Measurements from ENCODE around the gene RRBP1. TPM values are rescaled to one million over a fixed set of nuclear protein-coding genes. Genes with fewer than 3 reads are reported as not detected.

The RRBP1 gene
- total RNA-seq, 3 donors from 2014 or later: 210 to 402 (median 377) TPM

DNA sequence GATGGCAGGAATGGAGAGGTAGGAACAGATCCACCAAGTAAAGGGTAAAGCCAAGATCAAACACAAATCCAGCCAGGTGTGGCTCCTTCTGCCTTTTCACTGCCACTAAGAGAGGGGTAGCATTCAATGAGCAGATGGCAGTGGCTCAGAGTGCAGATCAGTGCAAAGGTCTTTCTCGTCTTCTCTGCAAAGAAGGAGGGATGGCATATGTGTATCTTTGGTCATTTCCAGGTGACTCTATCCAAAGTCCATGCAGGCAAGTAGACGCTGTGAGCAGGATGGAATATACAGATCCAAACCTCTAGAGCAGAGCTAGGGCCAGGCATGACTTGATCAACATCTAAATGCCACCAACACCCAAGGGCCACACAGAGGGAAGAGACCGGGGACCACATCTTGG is 24.6 kb upstream of the RRBP1 start:
- no peak overlapping the region for H3K4me3 ChIP-seq
- peaks cover 6% of the 10 kb centered on the region for H3K4me1 ChIP-seq (ENCODE audit: low read depth)
- no peaks in the 10 kb centered on the region for H3K9me3 ChIP-seq
- intact Hi-C loops (cut with DNase I, micrococcal nuclease): no loop called here
- DNase-seq (no peak), ATAC-seq (no peak)
- H3K36me3 ChIP-seq (ENCODE audit: low read depth): no peaks in the 10 kb centered on the region
- TF ChIP-seq, protein P1, sequence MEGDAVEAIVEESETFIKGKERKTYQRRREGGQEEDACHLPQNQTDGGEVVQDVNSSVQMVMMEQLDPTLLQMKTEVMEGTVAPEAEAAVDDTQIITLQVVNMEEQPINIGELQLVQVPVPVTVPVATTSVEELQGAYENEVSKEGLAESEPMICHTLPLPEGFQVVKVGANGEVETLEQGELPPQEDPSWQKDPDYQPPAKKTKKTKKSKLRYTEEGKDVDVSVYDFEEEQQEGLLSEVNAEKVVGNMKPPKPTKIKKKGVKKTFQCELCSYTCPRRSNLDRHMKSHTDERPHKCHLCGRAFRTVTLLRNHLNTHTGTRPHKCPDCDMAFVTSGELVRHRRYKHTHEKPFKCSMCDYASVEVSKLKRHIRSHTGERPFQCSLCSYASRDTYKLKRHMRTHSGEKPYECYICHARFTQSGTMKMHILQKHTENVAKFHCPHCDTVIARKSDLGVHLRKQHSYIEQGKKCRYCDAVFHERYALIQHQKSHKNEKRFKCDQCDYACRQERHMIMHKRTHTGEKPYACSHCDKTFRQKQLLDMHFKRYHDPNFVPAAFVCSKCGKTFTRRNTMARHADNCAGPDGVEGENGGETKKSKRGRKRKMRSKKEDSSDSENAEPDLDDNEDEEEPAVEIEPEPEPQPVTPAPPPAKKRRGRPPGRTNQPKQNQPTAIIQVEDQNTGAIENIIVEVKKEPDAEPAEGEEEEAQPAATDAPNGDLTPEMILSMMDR (IDR thresholded peaks at IDR 0.05): no peak

DNA sequence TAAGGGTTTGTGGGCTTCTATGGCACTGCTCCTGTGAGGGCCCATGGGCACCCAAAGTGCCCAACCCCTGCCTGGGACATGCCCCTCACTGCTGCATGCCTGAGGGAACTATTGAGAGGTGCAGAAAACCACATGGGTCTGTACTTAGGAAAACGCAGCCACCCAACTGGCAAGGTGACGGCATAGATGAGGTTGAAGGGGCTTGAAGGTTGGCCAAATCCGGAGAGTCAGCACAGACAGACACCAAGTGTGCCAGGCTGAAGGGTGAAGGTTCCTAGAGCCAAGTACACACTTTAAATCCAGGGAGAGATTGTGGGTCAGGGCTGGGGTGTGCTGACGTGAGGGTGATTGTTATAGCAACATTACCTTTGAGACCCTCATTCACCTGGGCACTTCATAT is 23.9 kb upstream of the RRBP1 start:
- TF ChIP-seq, protein P1 (IDR thresholded peaks at IDR 0.05): no peak
- Histone ChIP-seq H3K9me3 (no peaks in the 10 kb centered on the region), H3K36me3 (ENCODE audit: low read depth) (no peaks in the 10 kb centered on the region), H3K4me3 (no peak overlapping the region), H3K4me1 (ENCODE audit: low read depth) (peaks cover 6% of the 10 kb centered on the region)
- DNase-seq: no peak
- ATAC-seq: no peak
- intact Hi-C loops (cut with DNase I, micrococcal nuclease): no loop called here

DNA sequence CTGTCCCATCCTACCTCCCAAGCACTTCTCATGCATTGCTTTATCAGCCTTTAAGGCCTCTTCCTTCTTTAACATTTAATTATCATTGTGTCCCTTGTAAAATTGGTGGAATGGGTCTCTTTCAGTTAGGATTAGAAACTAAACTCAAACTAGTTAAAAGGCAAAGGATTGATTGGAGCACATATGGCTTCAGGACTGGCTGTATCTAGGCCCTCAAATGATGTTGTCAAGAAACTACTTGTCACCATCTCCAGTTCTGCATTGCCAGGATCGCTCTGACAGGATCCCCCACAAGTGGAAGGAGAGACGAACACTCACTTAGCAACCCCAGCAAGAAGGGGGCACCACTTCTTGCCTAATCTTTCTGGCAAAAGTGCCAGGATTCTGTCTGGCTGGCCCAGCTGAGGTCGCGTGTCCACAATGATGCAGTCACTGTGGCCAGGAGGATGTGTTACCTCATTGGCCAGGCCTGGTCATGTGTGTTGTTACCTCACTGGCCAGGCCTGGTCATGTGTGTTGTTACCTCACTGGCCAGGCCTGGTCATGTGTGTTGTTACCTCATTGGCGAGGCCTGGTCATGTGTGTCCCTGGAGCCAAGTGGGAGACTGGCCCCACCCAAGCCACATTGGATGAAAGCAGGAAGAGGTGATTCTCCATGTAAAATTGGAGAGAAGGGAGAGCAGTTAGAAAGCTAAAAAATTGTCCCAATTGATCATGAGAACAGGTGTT is 22.7 kb upstream of the RRBP1 start:
- Histone ChIP-seq H3K36me3 (ENCODE audit: low read depth) (no peaks in the 10 kb centered on the region), H3K4me3 (no peak overlapping the region), H3K9me3 (no peaks in the 10 kb centered on the region), H3K4me1 (ENCODE audit: low read depth) (no peaks in the 10 kb centered on the region)
- ATAC-seq: no peak
- DNase-seq: no peak
- intact Hi-C loops (cut with DNase I, micrococcal nuclease): no loop called here
- TF ChIP-seq, protein P1 (IDR thresholded peaks at IDR 0.05): no peak

DNA sequence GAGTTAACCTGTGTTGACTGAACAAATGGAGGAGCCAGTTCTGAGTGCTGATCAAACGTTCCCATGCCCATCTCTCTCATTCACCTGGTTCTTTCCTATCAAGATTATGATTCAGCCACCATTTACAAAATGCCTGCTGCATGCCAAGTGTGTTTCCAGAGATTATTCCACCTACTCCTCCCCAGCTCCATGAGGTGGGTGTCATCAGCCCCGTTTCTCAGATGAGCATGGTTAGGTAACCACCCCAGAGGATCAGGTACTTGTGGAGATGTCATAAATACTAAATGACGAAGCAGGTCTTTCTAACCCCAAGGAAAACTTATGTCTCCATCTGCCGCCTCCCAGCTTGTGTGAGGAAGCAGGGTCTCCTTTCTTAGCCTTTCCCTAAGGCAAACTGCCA is 19.8 kb upstream of the RRBP1 start:
- ATAC-seq (no peak), DNase-seq (no peak)
- no peaks in the 10 kb centered on the region for H3K36me3 ChIP-seq (ENCODE audit: low read depth)
- intact Hi-C loops (cut with DNase I, micrococcal nuclease): no loop called here
- H3K9me3 ChIP-seq: no peaks in the 10 kb centered on the region
- no peaks in the 10 kb centered on the region for H3K4me1 ChIP-seq (ENCODE audit: low read depth)
- TF ChIP-seq, protein P1 (IDR thresholded peaks at IDR 0.05): no peak
- no peak overlapping the region for H3K4me3 ChIP-seq

GRCh38 chr20:17700637-17701036 is 18.6 kb upstream of the RRBP1 start:
- Histone ChIP-seq H3K36me3 (ENCODE audit: low read depth) (no peaks in the 10 kb centered on the region), H3K4me3 (no peak overlapping the region), H3K9me3 (peaks cover 4% of the 10 kb centered on the region), H3K4me1 (ENCODE audit: low read depth) (no peaks in the 10 kb centered on the region)
- ATAC-seq (no peak), DNase-seq (no peak)
- intact Hi-C loops (cut with DNase I, micrococcal nuclease): no loop called here
- TF ChIP-seq, protein P1 (IDR thresholded peaks at IDR 0.05): no peak

All from mucosa of descending colon (tissue), 3 donors.